ENCODE measurements around the gene GNAT2. TPM values are rescaled to one million over a fixed set of nuclear protein-coding genes. Genes with fewer than 3 reads are reported as not detected.

Gene GNAT2
- total RNA-seq, 1 donor from 2014 or later = not detected

DNA sequence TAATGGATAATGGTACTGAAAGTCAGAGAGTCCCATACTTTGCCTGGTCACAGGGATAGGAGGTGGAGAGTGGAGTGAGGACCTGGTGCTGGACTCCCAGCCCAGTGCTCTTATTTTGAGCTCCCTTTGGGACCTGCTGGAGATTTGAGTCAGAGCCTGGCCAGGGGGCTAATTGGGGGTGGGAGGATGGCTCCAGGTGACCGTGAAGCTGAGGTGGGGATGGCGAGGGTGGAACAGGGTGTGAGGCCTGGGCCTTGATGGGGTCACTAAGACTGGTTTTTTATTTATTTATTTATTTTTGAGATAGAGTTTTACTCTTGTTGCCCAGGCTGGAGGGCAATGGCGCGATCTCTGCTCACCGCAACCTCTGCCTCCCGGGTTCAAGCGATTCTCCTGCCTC is 18.0 kb upstream of the GNAT2 start:
- TF ChIP-seq, protein P1, sequence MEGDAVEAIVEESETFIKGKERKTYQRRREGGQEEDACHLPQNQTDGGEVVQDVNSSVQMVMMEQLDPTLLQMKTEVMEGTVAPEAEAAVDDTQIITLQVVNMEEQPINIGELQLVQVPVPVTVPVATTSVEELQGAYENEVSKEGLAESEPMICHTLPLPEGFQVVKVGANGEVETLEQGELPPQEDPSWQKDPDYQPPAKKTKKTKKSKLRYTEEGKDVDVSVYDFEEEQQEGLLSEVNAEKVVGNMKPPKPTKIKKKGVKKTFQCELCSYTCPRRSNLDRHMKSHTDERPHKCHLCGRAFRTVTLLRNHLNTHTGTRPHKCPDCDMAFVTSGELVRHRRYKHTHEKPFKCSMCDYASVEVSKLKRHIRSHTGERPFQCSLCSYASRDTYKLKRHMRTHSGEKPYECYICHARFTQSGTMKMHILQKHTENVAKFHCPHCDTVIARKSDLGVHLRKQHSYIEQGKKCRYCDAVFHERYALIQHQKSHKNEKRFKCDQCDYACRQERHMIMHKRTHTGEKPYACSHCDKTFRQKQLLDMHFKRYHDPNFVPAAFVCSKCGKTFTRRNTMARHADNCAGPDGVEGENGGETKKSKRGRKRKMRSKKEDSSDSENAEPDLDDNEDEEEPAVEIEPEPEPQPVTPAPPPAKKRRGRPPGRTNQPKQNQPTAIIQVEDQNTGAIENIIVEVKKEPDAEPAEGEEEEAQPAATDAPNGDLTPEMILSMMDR (conservative IDR thresholded peaks at IDR 0.05; ENCODE audit: low read depth, low read length) = no peak
- no peak for DNase-seq (ENCODE audit: low read depth)
- no peak overlapping the region for H3K4me3 ChIP-seq (ENCODE audit: low read depth, low read length)

DNA sequence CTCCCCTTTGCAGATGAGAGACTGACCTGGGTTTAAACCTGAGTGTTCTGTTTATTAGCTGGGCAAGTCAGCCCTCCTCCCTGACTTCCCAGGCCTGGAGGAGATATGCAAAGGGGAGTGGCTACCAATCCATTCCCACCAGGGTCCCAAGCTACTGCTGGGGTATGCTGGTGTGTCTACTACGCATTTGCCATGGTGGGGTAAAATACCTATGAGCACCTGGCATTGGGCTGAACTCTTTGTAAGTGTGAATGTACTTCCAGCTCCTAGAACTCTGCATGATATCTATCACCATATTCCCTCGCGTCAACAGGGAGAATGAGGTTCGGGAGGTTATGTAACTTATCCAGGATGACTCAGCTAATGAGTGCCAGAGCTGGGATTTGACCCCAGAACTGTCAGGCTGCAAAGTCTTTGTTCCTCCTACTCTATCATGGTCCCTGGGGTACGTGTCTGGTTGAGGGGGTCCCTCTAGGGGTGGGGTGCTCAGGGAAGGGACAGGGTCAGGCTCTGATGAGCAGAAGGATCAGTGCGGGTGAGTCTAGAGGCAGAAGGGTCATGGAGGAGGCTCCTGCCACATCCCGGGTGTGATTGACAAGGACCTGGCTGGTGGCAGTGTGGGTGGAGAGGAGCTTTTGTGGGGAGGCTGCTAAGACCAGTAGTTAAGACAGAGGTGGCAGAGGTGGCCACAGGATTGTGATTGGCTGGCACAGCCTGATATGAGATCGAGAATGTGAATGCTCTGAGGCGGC is 17.0 kb upstream of the GNAT2 start:
- no peak for DNase-seq (ENCODE audit: low read depth)
- TF ChIP-seq, protein P1 (conservative IDR thresholded peaks at IDR 0.05; ENCODE audit: low read depth, low read length) = no peak
- no peak overlapping the region for H3K4me3 ChIP-seq (ENCODE audit: low read depth, low read length)

DNA sequence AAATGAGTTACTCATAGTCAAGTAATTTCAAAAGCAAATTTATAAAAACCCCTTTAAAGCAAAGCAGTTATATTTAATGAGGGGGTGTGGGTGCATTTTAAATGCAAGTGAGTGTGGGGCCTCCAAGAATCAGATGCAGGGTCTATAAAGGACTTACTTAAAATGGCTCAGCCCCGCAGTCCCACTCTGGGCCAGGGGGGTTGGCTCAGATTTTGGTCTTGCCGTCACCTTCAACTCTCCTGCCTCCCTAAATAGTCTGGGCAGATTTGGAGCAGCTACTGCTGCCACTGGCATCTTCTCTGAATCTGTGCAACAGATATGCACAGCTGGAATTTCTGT is 16.4 kb upstream of the GNAT2 start:
- TF ChIP-seq, protein P1 (conservative IDR thresholded peaks at IDR 0.05; ENCODE audit: low read depth, low read length) = no peak
- no peak overlapping the region for H3K4me3 ChIP-seq (ENCODE audit: low read depth, low read length)
- no peak for DNase-seq (ENCODE audit: low read depth)

DNA sequence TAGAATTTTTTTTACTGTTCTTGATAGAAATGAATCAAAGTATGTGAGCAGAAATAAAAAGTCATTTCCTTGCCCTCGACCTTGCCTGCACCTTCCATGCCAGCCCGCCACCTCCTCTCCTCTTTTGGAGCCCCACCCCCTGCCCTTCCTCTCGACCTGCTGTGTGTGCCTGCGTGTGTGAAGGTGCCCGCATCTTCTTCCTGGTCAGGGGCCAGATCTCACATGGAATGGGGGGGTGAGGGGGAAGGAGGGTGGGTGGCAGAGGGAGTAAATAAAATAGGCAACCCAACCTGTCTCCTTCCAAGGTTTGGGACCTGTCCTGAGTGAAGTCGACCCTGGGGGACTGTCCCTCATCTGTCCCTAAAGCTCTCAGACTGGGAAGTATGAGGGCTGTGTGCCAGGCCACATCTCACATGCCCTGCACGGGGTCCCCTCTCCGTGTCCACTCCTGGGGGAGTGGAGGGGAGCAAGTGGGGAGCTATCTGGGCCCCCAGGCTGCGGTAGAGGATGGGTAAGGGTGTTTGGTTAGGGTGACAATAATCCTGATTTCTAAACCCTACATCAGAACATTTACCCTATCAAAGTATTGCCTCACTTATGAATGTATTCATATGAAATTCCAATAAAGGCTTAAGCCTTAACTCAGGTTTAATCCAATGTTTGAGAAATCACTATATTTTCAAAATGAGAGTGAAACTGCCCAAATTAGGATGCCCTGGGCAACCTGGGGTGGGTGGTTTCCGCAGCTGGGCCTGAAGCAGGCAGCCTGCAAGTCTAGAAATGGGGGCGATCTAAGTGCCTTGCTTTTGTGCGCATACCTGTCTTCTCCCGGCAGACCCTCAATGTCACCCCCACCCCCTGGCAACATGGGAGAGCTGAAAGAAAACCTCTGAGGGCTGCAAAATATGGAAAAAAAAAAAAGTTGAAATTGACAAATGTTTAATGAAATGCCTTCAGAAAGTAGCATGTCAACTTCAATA is 15.6 kb upstream of the GNAT2 start:
- DNase-seq (ENCODE audit: low read depth) = no peak
- H3K4me3 ChIP-seq (ENCODE audit: low read depth, low read length) = no peak overlapping the region
- TF ChIP-seq, protein P1 (conservative IDR thresholded peaks at IDR 0.05; ENCODE audit: low read depth, low read length) = no peak

DNA sequence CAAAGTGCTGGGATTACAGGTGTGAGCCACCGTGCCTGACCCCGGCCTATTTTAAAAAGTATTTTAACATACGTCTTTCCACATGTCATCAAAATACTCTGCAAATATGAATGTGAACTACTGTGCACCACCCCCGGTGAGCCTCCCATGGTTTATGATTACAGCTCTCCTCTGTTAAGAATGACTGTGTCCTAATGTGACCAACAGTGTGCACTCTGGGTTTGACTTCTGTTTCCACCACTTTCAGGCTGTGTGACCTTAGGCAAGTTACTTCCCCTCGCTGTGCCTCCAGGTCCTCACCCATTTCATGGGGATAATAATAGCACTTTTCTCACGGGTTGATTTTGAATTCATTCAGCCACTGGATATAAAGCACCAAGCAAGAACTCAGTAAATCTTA is 14.9 kb upstream of the GNAT2 start:
- DNase-seq (ENCODE audit: low read depth) = no peak
- no peak overlapping the region for H3K4me3 ChIP-seq (ENCODE audit: low read depth, low read length)
- TF ChIP-seq, protein P1 (conservative IDR thresholded peaks at IDR 0.05; ENCODE audit: low read depth, low read length) = no peak

DNA sequence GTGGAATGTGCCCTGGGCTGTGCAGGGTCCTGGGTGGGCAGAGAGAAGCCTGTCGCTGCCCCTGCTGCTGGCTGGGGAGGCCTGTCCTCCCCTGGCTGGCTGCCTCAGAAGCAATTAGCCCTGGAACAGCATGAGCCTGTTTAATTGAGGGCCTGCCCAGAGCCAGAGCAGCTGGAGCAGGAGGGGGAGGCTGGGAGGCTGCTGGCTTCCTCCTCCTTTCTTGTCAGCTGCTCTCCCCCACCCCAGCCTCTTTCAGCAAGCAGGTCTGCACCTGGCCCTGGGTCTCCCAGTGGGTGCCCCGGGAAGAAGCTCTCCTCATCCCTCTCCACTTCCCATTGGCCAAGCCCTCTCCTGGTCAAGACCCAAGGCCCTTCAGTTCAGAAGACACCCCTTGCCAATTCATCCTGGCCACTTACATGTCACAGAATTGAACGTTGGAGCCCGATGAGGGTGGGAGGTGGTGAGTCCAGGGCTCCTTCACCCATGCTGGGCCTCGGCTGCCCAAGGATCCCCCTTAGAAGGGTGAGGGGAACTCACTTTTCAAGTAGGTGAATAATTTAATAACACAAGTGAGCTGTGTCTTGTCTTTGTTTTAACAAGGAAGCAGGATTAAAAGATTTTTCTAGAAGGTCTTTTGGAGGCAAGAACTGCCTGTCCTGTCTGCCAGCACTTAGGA is 13.4 kb upstream of the GNAT2 start:
- no peak for DNase-seq (ENCODE audit: low read depth)
- H3K4me3 ChIP-seq (ENCODE audit: low read depth, low read length) = no peak overlapping the region
- TF ChIP-seq, protein P1 (conservative IDR thresholded peaks at IDR 0.05; ENCODE audit: low read depth, low read length) = no peak

Data from epithelial cell of proximal tubule (primary cell).